ENCODE data around the gene OR52W1. TPM values are rescaled to one million over a fixed set of nuclear protein-coding genes. Genes with fewer than 3 reads are reported as not detected.

The OR52W1 gene, protein sequence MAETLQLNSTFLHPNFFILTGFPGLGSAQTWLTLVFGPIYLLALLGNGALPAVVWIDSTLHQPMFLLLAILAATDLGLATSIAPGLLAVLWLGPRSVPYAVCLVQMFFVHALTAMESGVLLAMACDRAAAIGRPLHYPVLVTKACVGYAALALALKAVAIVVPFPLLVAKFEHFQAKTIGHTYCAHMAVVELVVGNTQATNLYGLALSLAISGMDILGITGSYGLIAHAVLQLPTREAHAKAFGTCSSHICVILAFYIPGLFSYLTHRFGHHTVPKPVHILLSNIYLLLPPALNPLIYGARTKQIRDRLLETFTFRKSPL
- total RNA-seq = not detected

DNA sequence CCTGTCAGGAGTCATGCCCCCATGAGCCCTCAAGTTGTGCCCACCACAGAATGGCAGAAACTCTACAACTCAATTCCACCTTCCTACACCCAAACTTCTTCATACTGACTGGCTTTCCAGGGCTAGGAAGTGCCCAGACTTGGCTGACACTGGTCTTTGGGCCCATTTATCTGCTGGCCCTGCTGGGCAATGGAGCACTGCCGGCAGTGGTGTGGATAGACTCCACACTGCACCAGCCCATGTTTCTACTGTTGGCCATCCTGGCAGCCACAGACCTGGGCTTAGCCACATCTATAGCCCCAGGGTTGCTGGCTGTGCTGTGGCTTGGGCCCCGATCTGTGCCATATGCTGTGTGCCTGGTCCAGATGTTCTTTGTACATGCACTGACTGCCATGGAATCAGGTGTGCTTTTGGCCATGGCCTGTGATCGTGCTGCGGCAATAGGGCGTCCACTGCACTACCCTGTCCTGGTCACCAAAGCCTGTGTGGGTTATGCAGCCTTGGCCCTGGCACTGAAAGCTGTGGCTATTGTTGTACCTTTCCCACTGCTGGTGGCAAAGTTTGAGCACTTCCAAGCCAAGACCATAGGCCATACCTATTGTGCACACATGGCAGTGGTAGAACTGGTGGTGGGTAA, at the start of gene OR52W1:
Gene OR52W1 (plus strand): TSS at position 51 of the 637 bp plus-strand sequence. CDS start 0 bp downstream, at position 51.
- DNase-seq = no peak

DNA sequence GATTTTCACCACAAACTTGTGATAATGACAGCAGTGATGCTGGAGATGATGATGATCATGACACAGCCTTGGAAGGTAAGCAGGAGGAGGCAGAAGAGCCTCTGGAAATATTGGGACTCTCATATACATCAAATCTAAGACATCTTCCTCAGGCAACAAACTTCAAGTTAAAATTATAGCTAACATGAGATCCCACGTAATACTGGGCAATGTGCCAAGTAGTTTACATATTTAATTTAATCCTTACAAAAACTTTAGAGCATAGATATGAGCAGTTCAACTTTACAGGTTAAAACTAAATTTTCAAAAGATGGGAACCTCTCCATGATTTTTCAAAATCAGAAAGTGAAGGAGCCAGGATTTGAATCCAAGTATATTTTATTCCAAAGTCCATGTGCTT, 47.9 kb upstream of the OR52W1 start:
- no peak for DNase-seq

DNA sequence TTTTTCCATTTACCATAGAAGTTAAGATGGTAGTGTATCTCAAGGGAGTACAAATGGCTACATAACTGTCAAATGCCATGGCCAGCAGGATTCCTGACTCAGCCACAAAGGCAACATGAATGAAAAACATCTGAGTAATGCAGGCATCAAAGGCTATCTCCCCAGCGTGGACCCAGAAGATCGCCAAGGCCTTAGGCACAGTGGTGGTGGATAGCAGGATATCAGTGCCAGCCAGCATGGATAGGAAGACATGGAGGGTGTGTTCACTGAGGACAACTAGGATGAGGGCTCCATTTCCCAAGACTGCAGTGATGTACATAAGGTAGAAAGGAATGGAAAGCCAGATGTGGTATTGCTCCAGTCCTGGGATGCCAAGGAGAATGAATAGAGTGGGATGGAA, 46.9 kb upstream of the OR52W1 start:
- no peak for DNase-seq

DNA sequence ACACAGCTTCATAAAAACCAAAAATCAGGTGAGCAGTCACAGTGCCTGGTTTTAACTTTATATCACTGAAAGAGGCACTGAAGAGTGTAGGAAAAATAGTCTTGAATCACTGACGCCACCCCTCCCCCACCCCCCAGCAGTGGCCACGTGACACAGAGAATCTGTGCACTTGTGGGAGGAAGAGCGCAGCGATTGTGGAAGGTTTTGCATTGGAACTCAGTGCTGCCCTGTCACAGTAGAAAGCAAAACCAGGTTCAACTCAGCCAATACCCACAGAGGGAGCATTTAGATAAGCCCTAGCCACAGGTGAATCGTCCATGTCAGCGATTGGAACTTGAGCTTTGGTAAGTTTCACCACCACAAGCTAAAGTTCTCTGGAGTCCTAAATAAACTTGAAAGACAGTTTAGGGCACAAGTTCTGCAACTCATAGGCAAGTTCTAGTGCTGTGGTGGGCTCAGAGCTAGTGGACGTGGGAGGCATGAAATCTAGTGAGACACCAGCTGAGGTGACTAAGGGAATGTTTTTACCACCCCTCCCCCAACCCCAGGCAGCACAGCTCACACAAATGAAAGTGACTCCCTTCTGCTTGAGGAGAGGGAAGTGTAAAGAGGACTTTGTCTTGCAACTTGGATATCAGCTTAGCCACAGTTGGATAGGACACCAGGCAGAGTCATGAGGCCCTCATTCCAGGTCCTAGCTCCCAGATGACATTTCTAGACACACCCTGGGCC, 42.2 kb upstream of the OR52W1 start:
- no peak for DNase-seq

DNA sequence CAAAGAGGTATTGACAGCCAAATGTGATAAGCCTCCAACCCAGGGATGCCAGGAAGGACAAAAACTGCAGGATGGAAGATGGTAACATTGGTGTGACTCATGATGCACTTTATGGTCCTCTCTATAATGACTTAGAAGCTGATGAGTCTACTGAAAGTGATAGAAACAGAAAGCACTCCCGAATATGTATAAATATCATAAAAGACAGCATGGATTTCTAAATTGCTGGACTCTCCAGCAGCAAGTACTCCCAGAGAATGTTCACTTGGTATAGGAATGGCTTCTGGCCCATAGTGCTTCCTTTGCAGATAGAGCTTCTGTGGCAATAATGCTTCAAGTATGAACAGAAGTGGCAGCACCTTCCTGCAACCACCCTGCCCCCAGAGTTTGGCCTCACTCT, 28.8 kb upstream of the OR52W1 start, which contains the start of gene OR52B2:
Gene OR52B2 (minus strand): TSS at position 101 of the 400 bp plus-strand sequence. CDS start 0 bp downstream, at position 101.
- DNase-seq = no peak

DNA sequence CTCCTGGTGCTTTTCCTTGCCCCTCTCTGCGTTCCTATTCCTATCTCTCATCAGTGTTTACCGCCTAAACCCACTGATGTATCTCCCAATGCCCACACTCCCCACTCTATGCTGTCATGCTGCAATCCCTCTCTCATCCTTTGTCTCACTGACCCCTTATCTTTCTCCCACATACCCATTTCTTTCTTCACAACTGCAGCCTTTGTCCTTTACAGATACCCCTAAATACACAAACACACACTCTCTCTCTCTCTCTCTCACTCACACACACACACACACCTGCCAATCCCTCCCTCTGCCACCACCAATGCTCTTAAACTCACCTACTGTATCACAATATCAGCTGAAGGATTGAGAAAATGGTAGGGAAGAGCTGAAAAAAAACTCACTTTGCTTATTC, 23.6 kb upstream of the OR52W1 start:
- no peak for DNase-seq

DNA sequence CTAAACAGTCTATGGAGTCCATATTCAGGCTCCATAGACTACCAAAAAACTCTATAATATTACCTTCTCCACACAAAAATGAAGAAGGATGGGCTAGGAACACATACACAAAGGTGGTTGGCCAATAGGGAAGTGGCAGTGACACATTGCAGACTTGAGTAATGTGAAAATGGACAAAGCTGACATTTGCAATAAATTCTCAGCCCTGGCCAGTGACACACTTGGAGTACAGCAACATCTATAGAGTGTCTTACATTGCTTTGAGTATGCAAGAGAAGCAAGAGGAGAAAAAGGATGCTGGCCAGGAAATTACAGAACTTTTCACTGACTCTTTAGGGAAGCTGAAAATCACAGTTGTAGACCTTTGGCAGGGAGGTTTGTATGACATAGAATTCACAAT, 7.3 kb upstream of the OR52W1 start:
- DNase-seq = no peak

DNA sequence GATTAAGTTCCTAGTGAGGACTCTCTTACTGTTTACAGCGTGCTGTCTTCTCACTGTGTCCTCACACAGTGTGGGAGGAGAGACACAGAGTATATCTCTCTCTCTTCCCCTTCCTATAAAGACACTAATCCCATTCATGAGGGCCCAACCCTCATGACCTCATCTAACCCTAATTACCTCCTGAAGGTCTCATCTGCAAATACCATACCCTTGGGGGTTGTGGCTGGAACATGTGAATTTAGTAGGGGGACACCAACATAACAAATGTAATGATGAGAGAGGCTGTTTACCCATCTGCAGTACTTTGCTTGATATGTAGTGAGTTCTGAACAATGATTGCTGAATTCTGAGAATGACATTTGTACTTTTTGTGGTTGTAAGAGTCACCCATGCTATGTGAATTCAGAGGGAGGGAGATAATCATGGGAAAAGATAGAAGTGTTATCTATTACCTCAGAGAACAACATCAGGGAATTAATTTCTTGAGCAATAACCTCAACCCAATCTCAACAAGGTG, 4.9 kb upstream of the OR52W1 start:
- no peak for DNase-seq

DNA sequence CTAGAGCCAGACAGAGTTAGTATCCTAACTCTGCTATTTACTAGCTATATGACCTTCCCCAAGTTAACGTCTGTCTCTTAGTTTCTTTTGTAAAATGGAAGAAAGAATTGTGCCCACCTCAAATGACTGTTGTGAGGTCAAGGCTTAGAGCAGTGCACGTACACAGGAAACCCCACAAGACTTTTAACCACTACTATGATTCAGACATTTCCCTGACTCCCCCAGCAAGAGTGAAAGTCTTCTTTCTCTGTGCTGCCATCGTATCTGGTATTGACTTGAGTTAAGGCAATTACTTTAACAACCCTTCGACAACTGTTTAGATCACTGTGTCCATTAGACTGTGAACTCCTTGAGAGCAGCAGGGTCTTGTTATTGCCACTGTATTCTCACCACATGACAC, 2.6 kb upstream of the OR52W1 start:
- no peak for DNase-seq

DNA sequence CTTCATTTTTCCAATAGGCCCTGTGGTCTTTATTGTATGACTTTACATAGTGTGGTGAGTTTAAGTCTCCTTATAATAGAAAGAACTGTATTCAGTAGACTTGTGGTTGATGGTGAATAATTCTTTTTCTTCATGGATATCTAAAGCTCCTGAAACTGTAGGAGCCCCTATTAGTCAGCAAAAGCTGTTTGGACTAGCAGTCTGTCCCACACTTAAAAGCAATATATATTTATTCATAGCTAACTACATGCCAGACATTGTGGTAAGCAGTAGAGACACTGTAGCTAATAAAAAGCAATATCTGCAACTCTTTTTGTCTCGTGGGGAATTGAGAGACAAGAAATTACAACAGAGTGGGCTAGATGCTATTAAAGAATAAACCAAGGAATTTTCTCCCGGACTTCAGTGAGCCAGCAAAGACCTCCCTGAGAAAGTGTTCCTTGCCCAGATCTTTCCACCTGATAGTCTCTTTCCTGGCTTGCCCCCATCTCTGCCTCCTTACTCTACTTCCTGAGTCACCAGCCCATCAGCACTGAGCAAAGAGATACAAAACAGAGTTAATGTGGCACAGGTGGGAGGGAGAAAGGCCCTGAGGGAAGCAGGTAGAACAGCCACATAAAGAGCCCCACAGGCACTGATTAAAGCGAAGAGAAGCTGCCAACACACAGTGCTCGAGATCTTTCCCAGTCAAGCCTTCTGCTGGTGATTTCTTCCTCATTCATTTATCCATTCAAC, 1.4 kb upstream of the OR52W1 start:
- no peak for DNase-seq

DNA sequence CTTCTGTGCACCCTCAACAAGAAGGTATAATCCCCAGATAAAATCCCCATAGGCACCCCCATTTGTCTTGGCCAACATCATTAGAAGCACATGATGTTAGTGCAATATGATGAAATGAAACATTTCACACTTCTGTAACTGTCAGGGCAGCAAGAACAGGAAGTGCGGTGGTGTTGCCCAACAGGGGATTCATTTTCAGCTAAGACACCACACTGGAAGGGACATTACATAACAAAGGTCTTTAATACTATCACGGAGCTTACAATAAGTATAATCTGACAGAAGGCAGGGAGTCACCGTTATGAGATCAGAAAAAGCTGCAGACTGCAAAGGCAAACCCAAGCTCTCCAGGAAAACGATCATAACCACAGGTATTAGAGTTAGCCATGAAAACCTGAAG, 2.0 kb downstream of the OR52W1 start:
- no peak for DNase-seq

DNA sequence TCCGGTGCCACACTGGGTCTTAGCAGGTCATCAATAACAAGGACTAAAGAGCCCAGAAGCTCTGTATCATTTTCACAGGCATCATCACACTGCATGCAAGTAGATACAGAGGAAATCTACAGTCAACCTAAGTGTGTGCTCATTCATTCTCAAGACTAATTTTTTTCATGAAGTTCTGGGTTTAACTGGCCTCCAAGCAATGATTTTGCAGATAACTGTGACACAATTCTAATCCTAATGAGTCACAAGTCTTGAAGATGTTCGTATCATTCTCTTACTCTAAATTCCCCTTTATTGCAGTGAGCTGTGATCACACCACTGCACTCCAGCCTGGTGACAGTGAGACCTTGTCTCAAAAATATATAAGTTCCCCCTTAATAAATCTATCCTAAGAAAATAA, 2.5 kb downstream of the OR52W1 start:
- no peak for DNase-seq

DNA sequence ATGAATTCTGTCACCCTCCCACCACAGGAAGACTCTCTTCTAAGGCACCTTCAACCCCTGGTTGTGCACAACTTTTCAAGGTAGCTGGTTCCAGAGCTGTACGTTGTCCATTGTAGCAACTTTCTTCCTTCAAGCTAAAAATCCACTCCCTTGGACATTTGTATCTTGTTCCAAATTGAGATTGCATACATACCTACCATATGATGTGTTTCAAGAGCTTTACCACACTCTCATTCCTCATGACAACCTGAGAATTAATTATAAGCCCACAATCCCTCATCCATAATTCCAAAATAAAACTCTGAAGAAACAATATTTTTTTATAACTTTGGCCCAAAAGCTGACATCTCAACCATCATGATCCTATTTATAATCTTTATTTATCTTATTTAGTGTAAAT, 3.0 kb downstream of the OR52W1 start:
- no peak for DNase-seq

DNA sequence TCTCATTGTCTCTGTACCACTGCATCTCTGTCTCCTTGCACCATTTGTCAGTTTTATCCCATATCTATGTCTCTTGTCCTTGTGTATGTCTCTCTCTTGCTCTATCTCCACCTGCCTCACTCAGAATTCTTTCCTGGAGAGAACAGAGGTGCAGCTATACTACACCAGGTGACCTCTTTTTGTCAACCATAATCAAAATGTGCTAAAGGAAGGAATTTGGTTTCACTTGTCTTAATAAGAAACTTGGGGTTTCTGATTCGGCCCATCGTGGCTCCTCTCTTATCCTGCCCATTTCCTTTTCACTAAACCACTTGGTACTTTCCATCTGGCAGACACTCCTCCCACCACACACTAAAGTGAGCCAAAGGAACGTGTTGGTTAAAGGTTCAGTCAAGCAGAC, 4.3 kb downstream of the OR52W1 start:
- DNase-seq = no peak

DNA sequence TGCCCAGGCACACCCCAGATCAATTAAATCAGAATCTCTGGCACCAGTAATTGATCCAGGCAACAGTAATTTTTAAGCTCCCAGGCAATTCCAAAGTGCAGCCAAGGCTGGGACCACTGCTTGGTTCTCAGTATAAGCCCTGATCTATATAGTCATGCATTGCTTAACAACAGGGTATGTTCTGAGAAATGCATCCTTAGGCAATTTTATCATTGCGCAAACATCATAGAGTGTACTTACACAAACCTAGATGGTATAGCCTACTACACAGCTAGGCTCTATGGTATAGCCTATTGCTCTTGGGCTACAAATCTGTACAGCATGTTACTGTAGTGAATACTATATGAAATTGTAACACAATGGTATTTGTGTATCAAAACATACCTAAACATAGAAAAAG, 5.7 kb downstream of the OR52W1 start:
- no peak for DNase-seq

DNA sequence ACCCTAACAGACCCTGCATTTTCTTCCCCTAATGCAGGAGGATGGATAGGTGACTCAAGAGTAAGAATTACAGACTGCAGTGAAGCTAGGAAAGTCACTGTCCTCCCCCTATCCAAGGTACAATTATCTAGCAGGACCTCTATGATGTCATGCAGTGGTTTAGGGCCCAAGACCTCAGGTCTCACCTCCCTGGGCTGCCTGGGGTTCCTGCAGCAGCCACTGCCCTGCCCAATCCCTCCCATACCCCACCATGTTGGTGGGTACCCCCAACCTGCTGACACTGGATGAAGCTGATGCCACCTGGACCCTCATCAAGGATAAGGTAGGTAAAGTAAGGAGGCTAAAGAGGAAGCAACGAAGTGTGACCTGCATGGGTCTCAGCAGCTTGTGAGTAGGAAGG, 6.3 kb downstream of the OR52W1 start, which contains the start of gene C11orf42:
Gene C11orf42 (plus strand): TSS at position 192 of the 400 bp plus-strand sequence. CDS start 59 bp downstream, at position 251.
- no peak for DNase-seq

DNA sequence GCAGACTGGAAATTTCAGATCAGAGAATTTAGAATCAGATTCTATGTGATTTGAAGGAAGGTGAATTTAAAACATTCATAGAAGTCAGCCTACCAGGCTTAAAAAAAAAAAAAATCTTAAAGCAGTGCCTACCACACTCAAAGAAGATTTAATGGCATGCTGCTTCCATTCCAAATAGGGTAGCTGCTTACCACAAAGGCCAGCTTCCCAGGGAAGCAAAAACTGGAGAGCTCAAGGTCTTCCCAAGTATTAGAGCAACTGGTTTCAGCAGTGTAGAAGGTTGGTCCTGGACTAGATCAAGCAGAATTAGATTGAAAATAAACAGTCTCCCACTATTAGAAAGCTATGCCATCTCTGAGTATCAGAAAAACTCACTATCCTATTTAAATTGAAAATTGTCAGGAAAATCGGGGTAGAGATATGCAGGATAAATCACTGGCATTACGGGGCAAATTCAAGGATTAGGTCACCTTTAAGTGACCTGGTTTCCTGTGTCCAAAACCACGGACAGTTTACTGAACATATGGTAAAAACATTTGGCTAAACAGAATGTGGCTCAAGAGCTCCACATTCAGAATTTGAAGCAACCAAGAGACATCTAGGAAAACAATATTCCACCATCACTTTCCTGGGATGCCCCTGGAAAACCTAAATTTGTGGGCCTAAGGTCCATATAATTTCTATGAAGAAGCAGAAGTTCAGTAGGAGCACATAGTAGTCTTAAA, 7.6 kb downstream of the OR52W1 start:
- no peak for DNase-seq

DNA sequence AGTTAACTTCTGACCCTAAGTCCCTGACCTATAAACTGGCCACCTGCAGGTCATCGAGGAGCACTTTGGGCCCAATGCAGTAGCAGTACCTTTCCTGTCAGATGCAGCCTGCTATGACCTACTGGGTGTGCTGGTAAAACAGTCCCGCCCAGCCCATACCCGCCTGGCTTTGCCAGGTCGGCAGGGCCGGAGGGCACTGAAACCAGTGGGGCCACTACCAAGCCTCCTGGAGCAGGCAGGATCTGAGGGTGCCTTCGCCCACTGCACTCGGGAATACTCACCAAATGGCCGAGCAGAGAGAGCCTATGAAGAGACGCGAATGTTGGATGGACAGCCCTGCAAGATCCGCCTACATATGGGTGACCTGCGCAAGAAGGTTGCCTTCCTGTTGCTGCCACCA, 10.8 kb downstream of the OR52W1 start:
- no peak for DNase-seq

DNA sequence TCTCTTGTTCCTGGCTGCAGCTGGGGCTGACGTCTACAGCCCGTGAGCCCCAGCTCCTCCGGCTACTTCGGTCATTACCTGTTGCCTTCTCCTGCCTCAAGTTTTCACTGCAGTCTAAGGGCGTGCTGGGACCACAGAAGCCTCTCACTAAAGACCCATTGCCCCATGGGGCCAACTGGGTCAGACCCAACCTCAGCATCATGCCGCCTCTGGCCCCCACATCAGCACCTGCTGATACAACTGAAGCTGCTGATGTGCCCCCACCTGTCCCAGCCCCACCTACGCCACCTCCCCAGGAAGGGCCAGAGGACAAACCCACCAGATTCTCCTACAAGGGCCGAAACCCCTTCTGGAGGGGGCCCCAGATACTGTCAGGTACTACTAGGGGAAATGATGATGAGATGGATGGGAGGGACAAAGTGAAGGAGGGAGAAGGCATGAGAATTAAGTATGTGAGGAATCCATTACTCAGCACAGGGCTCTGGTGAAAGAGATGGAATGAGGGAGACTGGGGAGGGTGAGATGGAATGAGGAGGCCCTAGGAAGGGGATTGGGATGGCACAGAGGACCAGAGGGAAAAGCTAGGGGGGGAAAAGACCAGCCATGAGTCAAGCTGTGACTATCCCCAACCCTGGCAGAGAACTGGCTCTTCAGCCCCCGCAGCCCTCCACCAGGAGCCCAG, 11.4 kb downstream of the OR52W1 start:
- no peak for DNase-seq

DNA sequence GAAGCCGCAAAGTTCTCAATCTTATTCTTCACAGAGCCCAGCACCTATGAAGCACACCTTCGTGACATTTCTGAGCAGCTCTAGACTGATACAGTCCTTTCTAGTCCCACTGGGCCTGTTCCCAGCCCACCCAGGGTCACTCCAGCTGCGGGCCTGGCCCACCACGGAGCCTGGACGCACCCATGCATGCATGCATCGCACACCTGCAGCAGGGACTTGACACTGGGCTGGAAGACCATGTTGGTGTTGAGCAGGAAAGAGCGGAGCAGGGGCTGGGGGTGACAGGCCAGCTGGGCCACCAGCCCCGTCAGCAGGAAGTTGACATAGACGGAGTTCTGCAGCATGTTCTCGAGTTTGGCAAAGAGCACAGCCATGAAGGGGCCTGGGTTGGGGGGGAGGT, 15.5 kb downstream of the OR52W1 start:
- no peak for DNase-seq

DNA sequence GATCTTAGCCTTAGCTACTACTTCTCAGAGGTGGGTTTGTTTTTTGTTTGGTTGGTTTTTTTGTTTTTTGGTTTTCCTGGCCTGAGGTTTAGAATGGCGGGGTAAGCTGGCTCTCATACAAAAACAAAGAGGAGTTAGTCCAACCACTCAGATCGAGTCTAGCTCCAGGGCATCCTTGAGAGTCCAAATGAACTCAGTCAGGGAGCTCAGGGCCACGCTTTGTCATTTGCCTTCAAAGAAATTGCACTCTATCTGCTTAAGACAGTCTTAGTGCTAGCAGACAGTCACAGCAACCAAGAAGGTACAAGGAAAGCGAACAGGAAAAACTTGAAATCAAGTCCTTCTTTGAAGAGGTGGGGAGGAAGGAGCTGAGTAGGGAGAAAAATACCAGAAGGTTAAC, 17.5 kb downstream of the OR52W1 start:
- DNase-seq = no peak

DNA sequence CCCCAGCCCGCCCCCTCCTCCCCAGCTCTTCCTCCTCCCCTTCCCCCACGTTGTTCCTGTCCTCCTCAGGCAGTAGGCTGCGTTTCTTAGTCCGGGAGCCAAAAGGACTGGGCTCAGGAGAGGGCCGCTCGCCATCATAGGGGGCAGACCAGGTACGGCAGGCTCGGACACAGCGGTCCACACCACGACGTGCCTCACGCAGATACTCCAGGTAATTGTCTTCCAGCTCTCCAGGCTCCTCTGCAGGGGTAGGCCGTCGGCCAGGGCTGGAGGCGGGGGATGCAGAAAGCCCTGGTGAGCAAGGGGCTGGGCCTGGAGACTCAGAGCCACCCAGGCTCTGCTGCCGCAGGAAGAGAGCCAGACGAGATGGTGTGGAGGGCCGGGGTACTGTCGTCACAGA, 18.7 kb downstream of the OR52W1 start:
- DNase-seq = no peak
